Type B pancreatic cell (in vitro differentiated cells): ENCODE measurements around the gene GRM4. TPM values are rescaled to one million over a fixed set of nuclear protein-coding genes. Genes with fewer than 3 reads are reported as not detected.

Experiments used
- DNase-seq: peaks from one replicate; pipeline ENCODE4 v3.0.0; 2021; ENCODE audit warnings: mixed read lengths; ENCODE audit not compliant: unreplicated experiment; ENCODE audit errors: extremely low spot score
- H3K27ac Mint-ChIP-seq: 2 replicates; pipeline ENCODE4 v1.8.0; 2021; ENCODE audit warnings: mild to moderate bottlenecking, mixed read lengths
- H3K27me3 Mint-ChIP-seq: 2 replicates; pipeline ENCODE4 v1.8.0; 2021; ENCODE audit warnings: mixed read lengths
- H3K36me3 Mint-ChIP-seq: 2 replicates; pipeline ENCODE4 v1.8.0; 2021; ENCODE audit warnings: mixed read lengths
- H3K4me1 Mint-ChIP-seq: one replicate; pipeline ENCODE4 v1.8.0; 2021; ENCODE audit warnings: mixed read lengths; ENCODE audit not compliant: unreplicated experiment
- H3K4me3 Mint-ChIP-seq: 2 replicates; pipeline ENCODE4 v1.8.0; 2021; ENCODE audit warnings: mild to moderate bottlenecking, mixed read lengths
- H3K9me3 Mint-ChIP-seq: 2 replicates; pipeline ENCODE4 v1.8.0; 2021; ENCODE audit warnings: mixed read lengths
- total RNA-seq: library from RNA; stranded (reverse); gene quantifications from 2 replicates; pipeline ENCODE4 v1.2.1, GENCODE V29; 2021; ENCODE audit warnings: low replicate concordance
- TF ChIP-seq, protein P1 (sequence below): fragments of 200-600 bp; sonication (generic); conservative IDR thresholded peaks from 2 replicates; pipeline ENCODE4 v1.5.0; 2021; ENCODE audit warnings: antibody characterized with exemption, mild to moderate bottlenecking

Gene GRM4
- total RNA-seq, 1 donor from 2014 or later: 2.2 TPM

DNA sequence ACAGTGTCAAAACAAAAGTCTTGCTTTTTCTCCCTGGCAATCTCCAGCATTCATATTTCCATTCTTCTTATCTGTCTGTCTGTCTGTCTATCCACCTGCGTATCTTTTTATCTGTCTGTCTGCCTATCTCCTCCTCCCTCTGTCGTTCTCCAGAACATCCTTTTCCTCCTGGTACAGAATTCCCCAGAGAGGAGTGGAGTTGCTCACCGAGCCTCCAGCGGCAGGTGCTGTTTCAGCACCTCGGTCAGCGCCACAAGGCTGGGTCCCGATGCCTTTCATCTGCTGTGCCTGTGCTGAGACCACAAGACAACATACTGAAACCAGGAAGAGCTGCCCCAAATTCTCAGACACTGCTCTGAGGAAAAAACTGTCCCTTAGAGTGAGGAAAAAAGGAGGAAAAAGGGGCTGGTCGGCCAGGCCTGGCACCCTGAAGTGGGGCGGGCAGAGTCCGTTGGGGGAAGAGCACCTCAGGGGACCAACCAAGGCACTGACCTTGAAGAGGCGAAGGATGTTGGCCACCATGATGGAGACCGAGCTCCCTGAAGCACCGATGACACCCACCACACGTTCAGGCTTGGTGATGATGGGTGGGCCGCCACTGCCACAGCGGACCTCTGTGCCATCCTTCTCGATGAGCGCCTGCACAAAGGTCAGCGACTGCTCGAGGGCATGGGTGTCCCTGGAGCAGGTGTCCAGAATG lies 13.3 kb downstream of the GRM4 start:
- H3K4me3 Mint-ChIP-seq: no peak overlapping the region
- H3K4me1 Mint-ChIP-seq: peaks cover 4% of the 10 kb centered on the region
- TF ChIP-seq, protein P1, sequence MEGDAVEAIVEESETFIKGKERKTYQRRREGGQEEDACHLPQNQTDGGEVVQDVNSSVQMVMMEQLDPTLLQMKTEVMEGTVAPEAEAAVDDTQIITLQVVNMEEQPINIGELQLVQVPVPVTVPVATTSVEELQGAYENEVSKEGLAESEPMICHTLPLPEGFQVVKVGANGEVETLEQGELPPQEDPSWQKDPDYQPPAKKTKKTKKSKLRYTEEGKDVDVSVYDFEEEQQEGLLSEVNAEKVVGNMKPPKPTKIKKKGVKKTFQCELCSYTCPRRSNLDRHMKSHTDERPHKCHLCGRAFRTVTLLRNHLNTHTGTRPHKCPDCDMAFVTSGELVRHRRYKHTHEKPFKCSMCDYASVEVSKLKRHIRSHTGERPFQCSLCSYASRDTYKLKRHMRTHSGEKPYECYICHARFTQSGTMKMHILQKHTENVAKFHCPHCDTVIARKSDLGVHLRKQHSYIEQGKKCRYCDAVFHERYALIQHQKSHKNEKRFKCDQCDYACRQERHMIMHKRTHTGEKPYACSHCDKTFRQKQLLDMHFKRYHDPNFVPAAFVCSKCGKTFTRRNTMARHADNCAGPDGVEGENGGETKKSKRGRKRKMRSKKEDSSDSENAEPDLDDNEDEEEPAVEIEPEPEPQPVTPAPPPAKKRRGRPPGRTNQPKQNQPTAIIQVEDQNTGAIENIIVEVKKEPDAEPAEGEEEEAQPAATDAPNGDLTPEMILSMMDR: no peak
- peaks cover 39% of the 10 kb centered on the region for H3K27me3 Mint-ChIP-seq
- no peaks in the 10 kb centered on the region for H3K9me3 Mint-ChIP-seq
- no peak overlapping the region for H3K27ac Mint-ChIP-seq
- H3K36me3 Mint-ChIP-seq: no peaks in the 10 kb centered on the region
- peak; percentile 79 for DNase-seq

DNA sequence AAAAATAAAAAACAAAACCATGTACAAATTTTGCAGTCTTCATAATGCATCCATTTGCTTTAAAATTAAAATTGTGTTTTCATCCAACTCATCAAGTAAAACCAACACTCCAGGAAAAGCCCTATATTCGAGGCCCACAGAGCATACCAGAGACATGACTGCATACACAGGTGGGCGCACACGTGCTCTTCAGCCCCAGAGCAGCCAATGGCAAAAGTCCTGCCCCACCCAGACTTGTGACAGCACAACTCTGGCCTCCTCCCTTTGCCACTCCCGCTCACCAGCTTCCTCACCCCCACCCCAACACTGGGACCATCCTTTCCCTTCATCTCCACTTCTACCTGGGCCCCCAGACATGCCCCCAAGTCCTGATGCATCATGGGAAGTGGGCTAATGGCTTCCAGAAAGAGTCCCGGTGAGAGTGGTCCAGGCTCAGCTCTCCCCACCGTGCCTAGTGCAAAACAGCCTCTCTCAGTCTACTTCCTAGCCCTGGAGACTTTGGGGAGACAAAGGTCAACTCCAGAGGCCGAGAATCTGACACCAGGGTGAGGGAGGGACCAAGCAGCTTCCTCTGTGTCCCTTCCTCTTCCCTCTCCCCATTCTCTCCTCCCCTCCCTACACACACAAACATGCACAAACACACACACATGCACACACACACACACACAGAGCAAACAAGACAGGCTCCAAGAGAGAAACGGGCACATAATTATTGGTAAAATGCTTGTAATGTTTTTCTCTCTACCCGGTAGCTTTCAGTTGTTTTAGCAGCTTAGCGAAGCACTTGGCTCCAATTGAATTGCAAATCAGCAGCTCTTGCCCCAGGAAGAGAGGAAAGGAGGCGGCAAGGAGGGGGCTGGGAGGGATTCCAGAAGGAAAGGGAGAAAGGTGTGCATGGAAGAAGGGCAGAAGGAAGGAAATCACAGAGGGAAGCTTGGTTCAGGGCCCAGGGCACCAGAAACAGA lies 14.3 kb downstream of the GRM4 start:
- no peak overlapping the region for H3K4me3 Mint-ChIP-seq
- H3K27me3 Mint-ChIP-seq: peaks cover 47% of the 10 kb centered on the region
- H3K27ac Mint-ChIP-seq: no peak overlapping the region
- no peaks in the 10 kb centered on the region for H3K36me3 Mint-ChIP-seq
- TF ChIP-seq, protein P1: no peak
- peaks cover 4% of the 10 kb centered on the region for H3K4me1 Mint-ChIP-seq
- no peaks in the 10 kb centered on the region for H3K9me3 Mint-ChIP-seq
- no peak for DNase-seq

DNA sequence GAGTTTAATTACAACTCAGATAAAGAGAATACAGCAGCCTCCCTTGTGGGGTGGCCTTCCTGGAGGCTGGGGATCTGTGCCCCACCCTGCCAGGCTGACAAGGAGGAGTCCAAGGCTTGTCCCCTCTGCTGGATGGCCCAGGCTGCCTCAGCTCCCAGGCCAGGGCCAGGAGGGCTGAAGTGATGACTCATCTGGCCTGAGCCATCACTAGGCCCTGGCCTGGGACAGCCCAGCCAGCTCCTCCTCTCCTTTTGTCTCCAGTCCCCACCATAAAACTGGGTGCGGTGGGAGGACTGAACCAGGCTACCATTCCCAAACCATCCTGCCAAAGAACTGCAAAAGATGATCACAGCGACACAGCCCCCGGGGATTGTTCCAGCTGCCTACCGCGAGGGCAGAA lies 15.0 kb downstream of the GRM4 start:
- Mint-ChIP-seq H3K27me3 (peaks cover 41% of the 10 kb centered on the region), H3K27ac (no peak overlapping the region)

DNA sequence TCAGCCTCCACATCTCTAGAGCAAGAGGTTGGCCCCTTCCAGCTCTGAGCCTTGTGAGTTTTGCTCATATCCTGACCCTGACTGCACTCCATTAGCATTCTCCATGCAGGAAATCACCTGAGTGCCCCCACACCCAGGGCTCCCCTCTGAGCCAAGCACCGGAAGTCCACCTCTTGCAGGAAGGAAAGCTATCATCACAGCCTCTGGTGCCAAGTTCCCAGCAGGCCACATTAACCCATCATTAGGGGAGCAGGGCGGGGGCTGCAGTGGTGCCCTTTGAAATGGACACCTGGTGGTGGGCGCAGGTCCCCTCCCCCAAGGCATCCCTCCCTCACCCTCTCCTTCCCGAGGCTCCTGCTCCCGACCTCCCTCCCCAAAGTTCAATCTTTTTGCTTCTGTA lies 16.1 kb downstream of the GRM4 start:
- DNase-seq: no peak
- H3K4me3 Mint-ChIP-seq: no peak overlapping the region

More for the DNA sequence above, 15.0 kb downstream of the GRM4 start:
- Mint-ChIP-seq H3K36me3 (no peaks in the 10 kb centered on the region), H3K4me1 (peaks cover 4% of the 10 kb centered on the region), H3K4me3 (no peak overlapping the region), H3K9me3 (no peaks in the 10 kb centered on the region)
- no peak for DNase-seq
- TF ChIP-seq, protein P1: no peak

DNA sequence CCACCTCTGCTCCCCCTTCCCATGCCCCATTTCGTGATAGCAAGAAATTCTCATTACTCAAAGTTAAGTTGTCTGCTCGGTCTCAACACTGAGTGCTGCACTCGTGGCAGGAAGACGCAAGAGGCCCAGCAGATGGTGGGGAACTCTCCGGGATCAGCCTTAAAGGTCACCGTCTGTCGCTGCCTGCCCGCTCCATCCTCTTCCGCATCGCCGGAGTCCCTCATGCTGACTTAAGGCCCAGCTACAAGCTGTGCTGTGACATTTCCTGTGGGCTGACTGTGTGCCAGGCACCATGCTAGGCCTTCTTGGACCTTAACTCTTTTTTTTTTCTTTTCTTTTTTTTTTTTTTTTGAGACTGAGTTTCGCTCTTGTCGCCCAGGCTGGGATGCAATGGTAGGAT lies 17.8 kb downstream of the GRM4 start:
- Mint-ChIP-seq H3K27me3 (peaks cover 32% of the 10 kb centered on the region), H3K4me3 (no peak overlapping the region), H3K9me3 (no peaks in the 10 kb centered on the region), H3K27ac (no peak overlapping the region), H3K4me1 (peaks cover 4% of the 10 kb centered on the region), H3K36me3 (no peaks in the 10 kb centered on the region)
- TF ChIP-seq, protein P1: no peak
- DNase-seq: no peak

More for the DNA sequence above, 16.1 kb downstream of the GRM4 start:
- TF ChIP-seq, protein P1: no peak
- Mint-ChIP-seq H3K36me3 (no peaks in the 10 kb centered on the region), H3K4me1 (peaks cover 4% of the 10 kb centered on the region), H3K27ac (no peak overlapping the region), H3K27me3 (peaks cover 32% of the 10 kb centered on the region), H3K9me3 (no peaks in the 10 kb centered on the region)
